GM19238 (cell line): ENCODE measurements around the gene WASL.
"Not testable (repeated sequence)": the region's sequence is repeated elsewhere in the genome, so short reads cannot be mapped to it uniquely, and the experiment has no call there.

Source experiments
- DNase-seq: peaks from one replicate; pipeline ENCODE4 v3.0.0; 2011; ENCODE audit warnings: low spot score; ENCODE audit not compliant: insufficient read length

The WASL gene

DNA sequence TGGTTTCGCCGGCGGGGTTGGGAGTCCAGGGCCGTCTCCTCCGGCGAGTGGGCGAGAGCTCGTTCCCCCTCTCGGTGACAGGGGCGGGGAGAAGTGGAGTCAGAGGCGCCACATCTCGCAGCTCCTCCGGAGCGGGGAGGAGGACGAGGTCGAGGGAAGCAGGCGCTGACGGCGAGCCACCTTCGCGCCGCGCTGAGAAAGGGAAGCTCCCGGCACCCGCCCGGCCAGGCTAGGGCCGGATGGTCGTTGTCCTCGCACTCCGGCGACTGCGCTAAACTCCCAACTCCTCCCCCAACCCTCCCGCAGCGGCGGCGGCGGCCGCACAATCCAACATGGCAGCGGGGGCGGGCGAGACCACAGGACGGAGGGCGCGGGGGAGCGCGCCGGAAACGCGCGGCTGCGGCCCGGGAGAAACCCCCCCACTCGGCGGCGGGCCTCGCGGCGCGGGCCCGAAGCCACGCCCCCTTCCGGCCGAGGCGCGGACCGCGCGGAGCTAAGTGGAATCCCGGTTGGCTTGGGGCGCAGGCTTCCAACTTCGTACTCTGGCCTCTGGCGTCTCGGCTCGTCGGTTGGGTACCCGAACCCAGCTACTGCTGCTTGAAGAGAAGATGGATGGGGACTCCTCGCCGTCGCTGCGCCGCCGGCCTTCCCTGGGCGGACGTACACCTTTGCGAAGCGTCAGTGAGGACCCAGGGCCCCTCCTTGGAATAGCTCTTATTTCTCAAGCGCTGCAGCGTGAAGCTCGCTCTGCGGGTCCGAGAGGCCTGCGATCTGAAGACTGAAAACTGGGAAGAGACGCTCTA is at the start of gene WASL:
Gene WASL, minus strand, starts transcription at position 270 of the 803 bp plus-strand sequence. Its CDS starts 269 bp downstream, at position 1.
- DNase-seq = peak; percentile 67

DNA sequence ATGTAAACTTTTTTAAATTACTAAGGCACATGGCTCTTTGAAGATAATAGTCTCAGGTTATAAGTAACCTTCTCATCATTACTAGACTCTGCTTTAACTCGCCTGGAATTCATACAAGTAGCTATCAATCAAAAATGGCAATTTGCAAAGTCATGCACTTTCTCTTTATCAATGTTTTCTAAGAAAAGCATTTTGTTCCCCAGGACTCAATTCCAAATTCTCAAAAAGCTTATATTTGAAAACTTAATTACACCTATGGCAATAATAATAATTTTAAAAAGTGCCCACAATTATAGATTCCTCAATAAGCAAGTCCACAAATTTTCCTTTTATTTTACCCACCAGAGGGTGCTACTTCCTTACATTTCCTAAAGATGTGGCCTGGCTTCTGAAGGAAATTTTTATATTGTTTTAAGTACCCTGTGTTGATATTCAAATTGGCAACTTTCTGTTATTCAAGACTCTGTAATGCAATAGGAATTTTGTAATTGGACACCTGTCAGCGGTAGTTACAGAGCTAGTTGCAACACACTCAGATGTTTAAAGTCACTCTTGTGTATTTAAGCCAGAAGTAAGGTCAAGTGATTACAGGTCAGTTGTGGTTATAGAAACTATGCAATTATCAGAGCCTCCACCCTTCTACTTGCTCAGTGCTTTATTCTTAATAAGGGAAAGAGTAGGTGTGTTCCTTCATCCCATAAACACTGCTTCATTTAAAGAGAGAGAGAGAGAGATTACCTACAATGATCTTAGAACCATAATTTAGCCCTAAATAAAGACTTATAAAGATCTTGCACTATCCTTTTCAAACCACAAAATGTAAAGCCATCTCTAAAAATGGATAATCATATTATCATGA is 49.1 kb upstream of the WASL start:
- DNase-seq = no peak

DNA sequence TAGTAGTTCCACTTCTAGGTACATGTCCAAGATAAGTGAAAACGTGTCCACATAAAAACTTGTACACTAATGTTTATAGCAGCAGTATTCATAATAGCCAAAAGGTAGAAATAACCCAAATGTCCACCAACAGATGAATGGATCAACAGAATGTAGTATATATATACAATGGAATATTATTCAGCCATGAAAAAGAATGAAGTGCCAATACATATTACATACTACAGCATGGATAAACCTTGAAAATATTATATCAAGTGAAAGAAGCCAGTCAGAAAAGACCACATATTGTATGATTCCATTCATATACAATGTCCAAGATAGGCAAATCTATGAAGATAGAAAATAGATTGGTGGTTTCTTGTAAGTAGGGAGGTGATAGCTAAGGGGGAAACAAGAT is 47.8 kb upstream of the WASL start:
- DNase-seq = no peak

DNA sequence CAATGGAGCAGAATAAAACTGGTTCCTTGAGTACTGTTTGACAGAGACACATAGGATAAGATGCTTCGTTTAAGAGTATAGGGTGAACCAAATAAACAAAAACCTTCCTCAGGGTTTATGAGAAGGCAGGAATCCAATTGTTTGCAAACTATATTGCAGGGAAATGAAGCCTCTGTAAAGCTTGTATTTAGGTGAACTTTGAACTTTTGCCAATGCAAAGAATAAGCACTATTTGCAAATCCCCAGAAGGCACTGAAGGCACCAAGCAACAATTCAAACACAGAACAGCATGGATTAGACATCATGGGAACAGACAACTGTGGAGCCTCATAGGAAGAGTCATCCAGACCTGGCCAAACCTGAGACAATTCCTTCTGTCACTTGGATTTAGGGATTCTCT is 47.1 kb upstream of the WASL start:
- no peak for DNase-seq

DNA sequence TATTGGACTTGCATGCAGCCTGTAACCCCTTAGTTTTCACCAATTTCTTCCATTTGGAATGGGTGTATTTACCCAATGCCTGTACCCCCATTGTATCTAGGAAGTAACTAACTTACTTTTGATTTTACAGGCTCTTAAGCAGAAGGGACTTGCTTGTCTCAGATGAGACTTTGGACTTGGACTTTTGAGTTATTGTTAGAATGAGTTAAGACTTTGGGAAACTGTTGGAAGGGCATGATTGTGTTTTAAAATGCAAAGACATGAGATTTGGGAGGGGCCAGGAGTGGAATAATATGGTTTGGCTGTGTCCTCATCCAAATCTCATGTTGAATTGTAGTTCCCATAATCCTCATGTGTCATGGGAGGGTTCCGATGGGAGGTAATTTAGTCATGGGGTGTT is 46.3 kb upstream of the WASL start:
- not testable (repeated sequence) for DNase-seq

DNA sequence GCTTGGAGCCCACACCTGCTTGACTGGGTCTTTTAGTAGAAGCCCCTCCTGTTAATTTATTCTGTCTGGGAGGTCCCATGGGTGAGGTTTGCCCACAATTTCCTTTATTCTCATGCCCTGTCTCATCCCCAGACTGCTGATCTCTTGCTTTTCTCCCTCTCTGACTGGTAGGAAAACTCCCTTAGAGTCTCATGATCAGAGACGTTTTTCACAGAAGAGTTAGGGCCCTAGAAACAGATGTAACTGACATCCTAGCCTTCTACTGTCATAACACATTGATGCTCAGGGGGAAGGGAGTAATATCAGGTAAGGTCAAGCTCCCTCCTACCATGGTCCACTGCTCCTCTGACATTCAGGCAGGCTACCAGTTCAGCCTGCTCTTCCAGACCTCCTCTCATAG is 43.7 kb upstream of the WASL start:
- no peak for DNase-seq

DNA sequence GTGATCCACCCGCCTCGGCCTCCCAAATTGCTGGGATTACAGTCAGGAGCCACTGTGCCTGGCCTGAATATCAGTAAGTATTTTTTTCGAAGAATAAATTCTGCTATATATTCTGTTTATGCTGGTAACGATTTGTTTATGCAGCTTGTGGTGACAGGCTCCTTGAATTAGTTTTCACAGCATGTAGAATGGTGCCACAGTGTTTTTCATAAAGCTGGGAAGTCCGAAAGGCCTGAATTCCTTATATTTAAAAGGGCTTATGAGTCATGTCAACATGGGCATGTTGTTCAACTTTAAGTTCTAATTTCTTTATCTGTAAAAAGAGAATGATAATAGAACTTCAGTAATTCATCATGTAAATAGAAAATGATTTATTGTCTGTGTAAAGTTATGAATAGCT is 42.2 kb upstream of the WASL start:
- DNase-seq = no peak

DNA sequence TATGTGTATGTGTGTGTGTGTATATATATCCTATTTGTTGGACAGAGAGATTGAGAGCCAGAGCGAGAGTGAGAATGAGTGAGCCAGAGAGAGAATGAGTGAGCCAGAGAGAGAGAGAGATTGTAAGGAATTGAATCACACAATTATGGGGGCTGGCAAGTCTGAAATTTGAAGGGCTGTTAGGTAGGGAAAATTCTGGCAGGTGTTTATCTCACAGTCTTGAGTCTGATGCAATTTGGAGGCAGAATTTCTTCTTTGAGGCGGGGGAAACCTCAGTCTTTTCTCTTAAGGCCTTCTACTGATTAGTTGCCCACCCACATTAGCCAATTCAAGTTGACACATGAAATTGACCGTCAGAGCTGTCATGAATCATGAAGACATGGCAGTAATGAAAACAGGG is 41.0 kb upstream of the WASL start:
- DNase-seq = no peak

DNA sequence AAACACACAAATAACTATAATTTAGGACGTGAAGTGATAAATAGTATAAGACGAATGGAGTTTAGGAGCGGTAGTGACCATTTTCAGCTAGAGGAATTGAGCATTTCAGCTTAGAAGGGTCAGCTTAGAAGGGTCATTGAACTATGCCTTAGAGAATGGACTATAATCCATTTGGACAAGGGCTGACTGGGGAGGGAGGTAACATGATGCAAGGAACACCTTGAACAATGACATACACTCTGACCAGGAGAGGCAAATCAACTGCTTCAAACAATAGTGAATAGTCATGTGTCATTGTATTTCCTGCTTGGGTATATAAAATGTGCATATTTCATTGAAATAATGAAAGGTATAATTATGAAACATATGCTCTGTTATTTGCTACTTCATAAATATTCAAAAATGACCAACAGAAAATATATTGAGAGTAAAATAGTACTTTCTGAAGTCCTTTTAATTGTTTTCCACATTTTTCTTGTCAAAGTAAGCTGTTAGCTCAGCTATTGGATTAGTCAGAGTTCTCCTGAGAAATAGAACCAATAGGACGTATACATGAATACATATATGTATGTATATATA is 40.5 kb upstream of the WASL start:
- no peak for DNase-seq

DNA sequence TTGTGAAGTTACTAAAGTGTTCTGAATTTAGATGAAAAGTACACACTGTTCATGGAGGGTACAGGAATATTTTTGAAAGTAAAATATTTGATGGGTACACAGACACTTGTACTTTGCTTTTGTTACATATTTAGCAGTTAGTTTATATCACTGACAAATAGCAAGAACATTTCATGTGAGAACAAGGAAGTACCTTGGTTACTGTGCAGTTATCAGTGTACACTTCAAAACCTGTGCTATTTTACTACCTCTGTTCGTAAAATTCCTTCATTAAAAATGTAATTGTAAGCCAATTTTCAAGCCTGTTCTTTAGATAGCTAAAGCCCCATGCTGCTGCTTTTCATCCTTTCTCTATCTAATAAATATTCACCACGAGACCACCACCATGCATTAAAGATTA is 39.8 kb upstream of the WASL start:
- DNase-seq = no peak

DNA sequence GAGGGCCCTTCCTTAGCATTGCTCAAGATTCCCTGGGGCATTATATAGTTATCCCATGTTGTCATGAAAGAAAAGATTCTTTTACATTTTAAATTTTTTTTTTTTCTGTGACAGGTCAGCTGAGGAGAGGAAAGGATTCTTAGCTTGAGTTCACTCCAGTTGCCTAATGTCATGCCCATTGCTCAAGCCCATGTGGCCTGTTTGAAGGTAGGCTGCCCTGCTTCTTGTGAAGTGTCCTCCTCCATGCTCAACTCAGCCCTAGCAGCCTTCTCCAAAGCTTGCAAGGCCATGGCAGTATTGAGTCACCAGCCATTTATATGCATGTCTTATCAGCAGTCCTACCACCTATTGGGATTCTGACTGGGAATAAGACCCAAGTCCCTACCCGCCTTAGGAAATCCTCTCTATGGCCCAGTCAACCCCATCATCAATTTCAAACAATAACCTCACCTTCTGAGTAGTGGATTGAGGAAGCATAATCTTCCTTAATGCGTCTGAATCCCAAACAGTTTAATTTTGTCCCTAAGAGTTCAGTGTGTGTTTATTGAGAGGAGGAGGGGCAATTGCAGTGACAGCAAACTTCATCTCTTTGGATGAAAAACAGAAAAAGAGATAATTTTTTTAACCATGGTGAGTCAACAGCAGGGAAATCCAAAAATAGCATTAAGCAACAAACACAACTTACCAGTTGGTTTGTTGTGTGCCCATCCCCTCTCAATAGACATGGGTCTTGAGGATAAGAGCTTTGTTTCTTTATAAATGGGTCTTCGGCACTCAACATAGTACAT is 38.6 kb upstream of the WASL start:
- DNase-seq = no peak

DNA sequence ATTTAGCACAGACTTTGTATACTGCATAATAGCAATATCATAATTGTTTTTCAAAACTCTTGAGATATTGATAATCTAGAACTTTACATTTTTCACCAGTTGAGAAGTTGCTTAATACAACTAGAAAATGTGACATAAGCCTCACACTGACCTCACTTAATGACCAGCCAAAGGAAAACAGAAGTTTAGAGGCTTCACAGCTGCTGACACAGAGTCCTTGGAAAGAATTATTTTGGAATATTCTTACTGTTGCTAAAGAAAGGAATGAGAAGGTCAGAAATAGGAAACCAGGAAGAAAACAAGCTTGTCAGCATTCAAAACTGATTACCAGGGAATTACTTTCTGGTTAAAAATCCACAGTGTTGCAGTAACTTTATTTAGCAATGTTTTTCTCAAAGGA is 35.5 kb upstream of the WASL start:
- no peak for DNase-seq

DNA sequence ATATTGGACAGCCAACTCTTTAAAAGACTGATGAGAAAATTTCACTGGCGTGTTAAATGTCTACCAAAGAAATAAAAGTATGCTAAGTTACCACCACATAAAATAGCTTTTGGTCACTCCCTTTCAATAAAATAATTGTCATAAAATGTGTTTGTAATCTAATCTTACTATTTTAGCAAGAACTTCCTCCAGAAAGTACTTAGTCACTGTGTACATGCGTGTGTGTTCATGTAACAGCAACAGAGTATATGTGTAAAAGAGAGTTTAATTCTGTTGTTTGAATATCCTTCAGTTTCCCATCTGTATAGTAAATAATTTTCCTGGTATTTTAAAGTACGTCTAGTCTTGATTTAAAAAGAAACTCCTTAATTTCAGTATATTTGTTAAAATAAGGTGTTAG is 35.0 kb upstream of the WASL start:
- DNase-seq = no peak

DNA sequence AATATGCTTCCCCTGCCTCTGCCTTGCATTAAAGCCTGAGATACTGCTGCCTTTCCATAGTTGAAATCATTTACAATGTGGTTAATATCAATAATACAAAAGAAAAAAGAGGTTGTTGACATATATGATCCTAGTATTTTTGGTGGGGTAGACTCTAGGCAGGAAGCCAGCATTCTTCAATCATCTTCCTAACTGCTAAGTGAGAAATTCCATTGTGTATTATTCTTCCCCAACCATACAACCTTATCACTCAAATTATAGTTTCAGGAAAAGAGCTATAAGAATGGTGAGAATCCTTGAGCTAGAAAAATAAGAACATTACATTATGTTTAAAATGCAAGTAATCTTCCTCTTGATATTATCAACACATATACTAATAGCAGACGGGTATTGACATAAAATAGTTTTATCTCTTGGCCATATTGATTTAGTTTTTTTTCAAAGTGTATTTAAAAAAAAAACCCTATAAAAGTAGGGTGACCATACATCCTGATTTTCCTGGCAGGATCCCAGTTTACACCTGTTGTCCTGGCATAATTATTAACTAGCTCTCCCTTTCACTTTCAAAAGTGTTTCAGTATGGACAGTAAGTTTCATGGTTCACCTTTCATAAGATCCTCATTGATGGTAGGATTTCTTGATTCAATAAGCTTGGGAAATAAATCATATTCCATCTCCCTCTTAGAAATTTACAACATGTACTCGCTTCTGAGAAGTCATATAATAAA is 33.4 kb upstream of the WASL start:
- DNase-seq = no peak

DNA sequence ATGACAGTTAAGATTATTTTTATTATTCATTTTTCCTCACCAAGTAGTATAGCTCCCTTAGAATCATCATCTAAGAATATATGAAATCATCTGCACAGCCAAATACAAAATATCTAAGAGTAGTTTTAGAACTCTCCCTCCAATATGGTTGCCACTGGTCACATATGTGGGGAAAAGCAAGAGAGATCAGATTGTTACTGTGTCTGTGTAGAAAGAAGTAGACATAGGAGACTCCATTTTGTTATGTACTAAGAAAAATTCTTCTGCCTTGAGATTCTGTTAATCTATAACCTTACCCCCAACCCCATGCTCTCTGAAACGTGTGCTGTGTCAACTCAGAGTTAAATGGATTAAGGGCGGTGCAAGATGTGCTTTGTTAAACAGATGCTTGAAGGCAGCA is 31.7 kb upstream of the WASL start:
- not testable (repeated sequence) for DNase-seq

DNA sequence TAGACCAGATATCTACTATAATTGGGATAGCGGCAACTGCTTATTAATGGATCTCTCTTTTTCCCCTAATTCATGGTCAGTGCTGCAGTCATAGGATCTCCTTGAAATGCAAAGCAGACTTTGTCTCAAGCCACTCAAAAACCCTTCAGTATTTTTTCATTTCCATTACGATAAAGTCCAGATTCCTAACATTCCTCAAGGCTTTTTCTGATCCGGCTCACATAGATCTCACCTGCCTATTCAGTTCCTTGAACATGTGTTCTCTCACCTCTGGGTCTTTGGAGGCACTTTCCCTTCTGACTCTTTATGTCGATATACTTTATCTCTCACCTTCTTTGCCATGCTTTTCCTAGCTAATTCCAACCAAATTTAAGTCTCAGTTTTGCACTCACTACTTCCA is 25.7 kb upstream of the WASL start:
- no peak for DNase-seq

DNA sequence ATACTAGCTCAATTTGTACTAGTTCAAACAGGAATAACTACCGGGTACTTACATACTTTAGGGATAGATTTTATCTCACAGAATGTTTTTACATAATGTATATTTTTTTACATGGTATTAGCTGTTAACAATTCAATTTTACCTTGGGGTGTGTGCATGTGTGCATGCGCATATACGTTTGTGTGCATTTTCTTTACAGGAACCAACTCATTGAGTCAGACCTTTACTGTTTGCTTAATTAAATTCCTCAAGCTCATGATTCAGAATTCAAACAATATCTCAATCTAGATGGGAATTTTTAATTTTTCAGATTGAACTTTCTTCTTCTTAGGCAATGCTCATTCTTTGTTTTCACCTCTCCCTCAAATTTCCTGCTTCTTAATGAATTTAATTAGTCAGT is 24.7 kb upstream of the WASL start:
- no peak for DNase-seq

DNA sequence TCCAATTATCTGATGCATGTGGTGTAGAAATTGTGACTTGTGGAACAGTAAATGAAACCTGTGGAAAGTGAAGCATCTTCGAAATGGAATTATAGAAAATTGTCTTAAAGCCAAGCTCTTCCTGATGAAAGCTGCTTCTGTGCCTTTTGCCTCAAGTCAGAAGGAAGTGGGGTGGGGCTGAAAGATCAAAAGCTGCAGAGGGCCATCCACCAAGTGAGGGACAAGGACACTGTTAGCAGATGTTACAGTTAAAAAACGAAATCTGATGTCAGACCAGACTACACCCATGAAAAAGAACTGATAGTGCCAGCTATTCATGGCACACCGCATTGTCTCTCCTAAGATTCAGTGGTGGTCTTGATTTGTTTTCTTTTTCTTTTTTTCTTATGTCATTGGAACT is 23.8 kb upstream of the WASL start:
- DNase-seq = no peak

DNA sequence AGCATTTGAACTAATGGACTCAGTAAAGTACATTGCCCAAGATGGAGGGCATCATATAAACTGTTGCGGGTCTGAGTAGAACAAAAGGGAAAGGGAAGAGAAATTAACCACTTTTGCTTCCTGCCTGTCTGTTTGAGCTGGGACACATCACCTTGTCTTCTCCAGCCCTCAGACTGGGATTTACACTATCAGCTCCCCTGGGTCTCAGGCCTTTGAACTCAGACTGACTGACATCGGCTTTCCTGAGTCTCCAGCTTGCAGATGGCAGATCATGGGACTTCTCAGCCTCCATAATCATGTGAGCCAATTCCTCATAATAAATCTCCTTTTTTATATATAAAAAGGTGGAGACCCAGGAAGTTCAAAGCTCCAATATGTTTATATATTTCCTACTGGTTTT is 23.0 kb upstream of the WASL start:
- no peak for DNase-seq

DNA sequence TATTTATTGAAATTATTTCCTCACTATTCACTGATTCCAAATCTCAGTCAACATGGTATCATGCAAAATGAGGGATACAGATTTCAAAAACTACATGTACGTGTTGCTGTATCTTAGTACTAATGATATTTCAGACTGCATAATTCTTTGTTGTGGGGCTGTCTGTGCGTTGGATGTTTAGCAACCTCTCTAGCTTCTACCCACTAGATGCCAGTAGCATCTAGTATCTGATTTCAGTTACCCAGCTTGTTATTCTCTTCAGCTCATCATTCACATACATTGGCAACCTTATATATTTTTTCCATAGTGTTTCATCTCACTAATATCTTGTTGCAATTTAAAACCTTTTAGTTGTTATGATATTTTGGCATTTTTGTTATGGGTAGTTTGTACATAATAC is 22.5 kb upstream of the WASL start:
- DNase-seq = no peak

DNA sequence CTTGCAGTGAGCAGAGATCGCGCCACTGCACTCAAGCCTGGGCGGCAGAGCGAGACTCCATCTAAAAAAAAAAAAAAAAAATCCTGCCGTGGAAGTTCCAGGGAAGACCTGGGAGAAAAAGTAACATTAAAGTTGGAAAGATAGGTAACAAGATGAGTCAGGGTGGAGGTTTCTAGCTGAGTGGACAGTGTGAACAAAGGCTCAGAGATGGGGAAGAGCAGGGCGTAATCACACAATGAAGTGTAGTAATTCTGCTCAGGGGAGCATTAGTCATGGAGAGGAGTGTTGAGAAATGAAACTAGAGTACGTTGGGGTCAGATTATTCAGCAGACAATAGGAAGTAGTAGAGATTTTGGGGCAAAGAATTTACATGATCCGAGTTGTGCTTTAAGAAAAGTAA is 21.6 kb upstream of the WASL start:
- no peak for DNase-seq
